Activated CD4-positive, alpha-beta T cell treated with anti-CD3 and anti-CD28 coated beads, Interleukin-2, amount 50 U/mL, for 1 hour (primary cell): ENCODE measurements around the gene AMN.
"Not testable (repeated sequence)": the region's sequence is repeated elsewhere in the genome, so short reads cannot be mapped to it uniquely, and the experiment has no call there.

Experiments
- DNase-seq: peaks from one replicate; pipeline ENCODE4 v3.0.0-alpha.2; 2020

The AMN gene

DNA sequence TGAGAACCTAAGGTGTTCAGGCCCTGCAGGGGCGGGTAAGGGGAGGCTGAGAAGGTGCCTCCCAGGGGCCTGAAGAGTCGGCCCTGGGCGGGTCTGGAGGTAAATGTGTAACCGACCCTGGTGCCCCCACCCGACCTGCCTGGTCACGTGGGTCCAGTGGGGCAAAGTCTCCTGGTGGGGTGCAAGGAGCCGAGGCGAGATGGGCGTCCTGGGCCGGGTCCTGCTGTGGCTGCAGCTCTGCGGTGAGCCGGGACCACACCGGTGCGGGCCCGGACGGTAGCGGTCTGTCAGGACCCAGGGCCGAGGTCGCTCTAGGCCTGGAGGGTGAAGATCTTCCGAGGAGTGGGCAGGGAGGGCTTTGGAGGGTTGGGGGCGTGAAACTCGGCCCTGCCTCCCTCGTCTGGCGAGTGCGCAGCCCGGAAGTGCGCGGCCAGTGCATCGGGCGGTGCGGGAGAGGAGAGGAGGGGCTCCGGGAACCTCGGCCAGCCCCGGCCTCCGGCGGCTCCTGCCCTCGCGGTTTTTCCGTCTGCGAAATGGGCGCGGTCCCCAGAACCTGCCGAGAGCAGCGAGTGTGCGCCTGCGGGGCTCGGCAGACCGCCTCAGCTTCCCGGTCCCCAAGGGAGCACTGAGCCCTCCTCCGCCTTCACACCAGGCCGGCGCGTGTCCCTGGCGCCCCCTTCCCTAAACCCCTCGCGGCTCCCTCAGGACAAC is at the start of gene AMN:
Gene AMN, plus strand, starts transcription at position 174 of the 711 bp plus-strand sequence. Its CDS starts 26 bp downstream, at position 200.
- no peak for DNase-seq

DNA sequence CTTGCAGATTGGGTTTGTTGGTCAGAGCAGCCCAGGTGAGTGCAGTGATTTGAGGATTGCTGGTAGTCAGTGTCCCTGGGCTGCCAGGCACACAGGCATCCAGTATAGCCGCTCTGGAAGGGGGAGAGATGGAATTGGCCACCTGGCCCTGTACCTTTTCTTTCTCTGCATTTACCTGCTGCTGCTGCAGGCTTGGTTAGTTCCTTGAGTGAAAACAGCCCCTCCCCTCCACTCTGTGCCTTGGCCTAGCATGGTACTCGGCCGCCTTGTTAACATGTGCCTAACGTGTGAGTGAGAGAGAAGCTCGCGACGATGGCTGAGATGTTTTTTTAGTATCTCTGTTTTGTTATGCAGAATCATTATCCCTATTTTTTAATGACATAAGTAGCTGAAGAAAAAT is 49.3 kb upstream of the AMN start:
- DNase-seq, result no peak

DNA sequence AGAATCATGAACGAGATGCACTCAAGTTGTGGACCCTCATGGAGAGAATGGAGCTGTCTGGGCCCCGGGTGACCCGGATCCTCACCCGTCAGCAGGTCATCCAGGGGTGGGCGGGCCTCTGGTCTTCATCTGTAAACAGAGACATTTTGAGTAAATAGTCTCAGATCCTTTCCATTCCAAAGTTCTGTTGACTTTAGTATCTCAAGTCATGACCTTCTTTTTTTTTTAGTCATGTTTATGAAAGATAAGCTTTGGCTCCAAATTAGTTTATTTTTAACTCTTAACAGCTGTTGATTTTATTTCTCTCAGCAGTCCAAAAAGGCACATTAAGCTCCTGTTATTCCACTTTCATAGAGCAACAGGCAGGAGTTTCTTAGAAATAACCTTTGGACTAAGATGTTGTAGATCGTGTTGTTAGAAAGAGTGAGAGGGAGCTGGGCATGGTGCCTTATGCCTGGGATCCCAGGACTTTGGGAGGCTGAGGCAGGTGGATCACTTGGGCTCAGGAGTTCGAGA is 48.9 kb upstream of the AMN start:
- no peak for DNase-seq

DNA sequence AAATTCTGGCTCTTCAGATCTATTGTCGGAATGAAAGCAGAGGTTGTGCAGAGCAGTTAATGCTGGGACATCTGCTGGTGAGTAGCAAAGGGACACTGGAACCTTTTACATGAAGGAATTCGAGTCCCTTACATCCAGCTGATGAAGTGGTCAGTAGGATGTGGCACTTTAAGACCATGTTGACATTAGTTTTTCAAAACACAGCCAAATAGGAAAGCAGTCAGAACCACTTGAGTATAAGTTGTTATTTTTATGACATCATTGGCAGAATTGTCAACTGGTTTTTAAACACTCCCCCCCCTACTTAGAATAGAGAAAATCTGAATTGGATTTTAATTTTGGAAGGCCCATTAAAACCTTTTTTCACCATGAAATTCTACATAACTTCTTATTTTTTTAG is 46.8 kb upstream of the AMN start:
- no peak for DNase-seq

DNA sequence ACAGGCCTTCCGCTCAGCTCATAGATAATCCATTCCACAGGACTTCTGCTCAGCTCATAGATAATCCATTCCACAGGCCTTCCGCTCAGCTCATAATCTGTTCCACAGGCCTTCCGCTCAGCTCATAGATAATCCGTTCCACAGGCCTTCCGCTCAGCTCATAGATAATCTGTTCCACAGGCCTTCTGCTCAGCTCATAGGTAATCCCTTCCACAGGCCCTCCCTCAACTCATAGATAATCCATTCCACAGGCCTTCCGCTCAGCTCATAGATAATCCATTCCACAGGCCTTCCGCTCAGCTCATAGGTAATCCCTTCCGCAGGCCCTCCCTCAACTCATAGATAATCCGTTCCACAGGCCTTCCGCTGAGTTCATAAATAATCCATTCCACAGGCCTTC is 45.0 kb upstream of the AMN start:
- DNase-seq, result not testable (repeated sequence)

DNA sequence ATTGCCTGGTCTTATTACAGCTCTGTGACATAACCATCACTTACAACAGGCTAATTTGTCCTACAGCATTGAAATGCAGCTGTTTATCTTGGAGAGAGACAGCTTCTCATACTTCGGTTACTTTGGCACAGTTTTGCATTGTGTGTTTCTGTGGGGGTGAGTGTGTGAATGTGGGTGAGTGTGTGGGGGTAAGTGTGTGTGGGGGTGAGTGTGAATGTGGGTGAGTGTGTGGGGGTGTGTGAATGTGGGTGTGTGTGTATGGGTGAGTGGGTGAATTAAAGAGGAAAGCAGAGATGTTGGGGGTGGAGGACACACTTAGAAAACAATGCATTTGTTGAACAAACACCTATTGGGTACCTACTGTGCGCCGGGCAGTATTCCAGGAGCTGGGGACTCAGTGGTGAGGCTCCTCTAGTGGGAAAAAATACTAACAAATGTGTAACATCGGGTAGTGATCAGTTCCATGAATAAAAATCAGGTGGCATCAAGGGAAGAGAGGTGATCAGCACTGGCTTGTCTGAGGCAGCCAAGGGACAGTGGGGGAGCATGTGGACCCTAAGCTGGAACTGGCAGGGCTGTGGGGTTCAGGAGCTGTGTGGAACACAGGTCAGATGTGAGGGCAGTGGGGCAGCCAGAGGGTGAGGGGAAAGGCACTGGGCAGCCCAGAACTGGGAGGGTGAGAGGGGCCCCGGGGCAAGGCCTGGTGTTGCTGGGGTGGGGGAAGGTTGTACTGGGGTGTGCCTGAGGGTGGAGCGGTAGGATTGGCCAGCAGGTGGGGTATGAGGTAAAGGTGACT is 44.1 kb upstream of the AMN start:
- DNase-seq, result no peak

DNA sequence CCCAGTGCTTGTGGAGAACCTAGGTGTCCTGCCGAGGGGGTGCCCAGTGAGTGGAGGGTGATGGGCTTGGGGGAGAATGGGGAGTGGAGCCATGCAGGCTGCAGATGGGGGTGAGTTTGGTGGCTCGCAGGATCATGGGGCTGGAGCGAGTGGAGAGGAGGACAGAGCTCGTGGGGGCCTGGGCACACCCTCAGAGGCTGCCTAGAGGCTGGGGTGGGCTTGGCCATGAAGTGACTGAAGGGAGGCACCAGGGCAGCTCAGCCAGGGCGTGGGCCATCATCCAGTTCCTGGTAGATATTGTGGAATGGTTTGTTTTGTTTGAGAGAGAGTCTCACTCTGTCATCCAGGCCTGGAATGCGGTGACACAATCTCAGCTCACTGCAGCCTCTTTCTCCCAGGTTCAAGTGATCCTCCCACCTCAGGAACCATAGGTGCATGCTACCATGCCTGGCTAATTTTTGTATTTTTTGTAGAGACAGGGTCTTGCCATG is 43.4 kb upstream of the AMN start:
- no peak for DNase-seq

DNA sequence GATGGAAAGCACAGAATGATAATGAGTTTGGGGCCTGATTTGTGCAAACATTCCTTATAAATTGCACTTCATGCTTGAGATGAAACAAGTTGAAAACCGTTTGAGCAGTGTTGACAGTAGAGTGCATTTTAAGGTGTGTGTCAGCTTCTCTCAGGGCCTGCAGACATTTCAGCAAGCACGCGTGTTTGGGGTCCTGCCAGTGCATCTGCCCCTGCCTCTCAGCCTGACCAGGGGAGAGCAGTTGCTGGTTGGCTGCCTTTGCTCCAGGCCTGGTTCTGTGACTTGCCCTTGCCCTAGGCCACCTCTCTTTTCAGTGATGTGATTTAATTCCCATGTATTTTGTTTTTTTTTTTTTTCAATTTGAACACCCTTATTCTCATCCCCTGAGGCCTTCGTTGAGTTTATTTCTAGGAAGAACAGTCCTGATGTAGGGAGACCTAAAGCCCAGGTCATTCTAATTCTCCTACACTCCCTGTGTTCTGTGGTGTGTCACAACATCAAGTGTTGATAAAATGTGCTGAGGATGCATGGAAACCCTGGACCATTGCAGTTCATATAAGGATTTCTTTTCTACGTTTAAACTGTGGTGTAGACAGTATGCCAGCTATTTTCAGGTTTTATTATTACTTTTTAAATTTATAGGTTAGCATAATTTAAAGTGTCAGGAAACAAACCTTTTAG is 40.1 kb upstream of the AMN start:
- no peak for DNase-seq

DNA sequence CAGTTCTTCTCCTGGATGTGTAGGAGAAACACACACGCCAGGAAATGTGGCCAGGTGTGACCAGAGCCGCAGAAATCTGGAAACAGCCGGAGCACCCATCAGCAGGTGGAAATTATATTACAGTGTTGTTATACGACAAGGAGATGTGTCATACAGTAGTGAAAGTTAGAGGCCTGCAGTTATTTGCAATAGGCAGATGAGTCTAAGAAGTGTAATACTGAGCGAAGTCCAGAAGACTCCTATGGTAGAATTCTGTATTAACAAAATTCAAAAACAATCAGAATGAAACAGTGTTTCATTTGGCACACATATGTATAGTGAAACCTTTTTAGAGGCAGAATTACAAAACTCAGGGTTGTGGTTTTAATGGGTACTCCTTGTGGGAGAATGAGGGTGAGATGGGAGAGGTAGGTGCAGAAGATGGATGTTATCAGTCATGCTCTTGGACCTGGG is 39.3 kb upstream of the AMN start:
- DNase-seq, result no peak

DNA sequence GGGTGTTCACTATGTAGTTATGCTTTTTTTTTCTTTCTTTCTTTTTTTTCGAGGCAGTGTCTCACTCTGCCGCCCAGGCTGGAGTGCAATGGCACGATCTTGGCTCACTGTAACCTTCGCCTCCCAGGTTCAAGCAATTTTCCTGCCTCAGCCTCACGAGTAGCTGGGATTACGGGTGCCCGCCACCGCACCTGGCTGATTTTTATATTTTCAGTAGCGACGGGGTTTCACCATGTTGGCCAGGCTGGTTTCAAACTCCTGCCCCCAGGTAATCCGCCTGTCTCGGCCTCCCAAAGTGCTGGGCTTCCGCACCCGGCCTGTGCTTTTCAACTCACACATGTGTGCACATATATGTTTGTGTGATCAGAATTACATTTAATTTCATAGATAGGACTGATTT is 38.9 kb upstream of the AMN start:
- no peak for DNase-seq

DNA sequence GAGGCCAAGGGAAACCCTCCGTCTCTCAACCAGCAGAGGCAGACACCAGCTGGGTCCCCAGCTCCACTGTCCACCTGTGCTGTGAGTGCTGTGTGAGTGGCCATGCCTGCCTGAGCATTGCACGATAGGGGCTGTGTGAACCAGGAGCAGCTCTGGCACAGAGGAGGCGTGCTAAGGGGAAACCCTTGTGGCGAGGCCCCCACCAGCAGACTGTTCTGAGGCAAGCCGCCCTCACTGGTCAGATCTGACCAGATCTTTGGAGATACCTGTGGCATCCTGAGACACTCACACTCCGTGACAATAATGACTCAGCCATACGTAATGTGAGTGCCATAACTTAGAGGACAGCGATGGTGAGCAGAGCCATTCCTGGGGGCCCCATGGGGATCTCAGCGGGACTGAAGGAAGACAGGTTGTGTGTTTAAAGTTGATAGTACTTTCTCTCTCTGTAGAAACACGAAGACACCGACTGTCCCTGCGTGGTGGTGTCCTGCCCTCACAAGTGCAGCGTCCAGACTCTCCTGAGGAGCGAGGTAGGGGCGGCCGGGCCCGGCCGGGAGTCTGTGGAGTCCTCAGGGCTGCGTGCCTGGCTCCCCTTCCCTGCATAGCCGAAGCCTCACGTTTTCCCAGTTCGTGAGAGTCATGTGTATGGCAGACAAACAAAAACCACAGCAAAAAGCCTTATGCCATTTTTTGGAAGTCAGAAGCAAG is 36.6 kb upstream of the AMN start:
- no peak for DNase-seq

DNA sequence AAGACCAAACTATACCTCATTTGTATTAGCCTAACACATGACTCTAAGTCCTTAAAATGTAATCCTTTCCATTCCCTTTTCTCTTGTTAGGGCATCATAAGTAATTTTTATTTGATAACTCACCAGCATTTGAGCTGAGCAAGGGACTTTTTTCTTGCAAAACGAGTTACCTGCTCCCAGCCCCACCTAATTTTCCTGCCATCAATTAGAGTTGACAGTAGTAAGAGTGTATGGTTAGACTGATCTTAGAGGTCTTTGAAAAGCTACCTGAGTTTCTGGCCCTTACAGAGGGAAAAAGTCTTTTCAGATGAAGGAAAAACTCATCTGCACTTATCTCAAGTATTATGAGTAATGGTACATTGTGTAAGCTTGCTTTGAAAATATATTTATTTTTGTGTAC is 33.7 kb upstream of the AMN start:
- no peak for DNase-seq

DNA sequence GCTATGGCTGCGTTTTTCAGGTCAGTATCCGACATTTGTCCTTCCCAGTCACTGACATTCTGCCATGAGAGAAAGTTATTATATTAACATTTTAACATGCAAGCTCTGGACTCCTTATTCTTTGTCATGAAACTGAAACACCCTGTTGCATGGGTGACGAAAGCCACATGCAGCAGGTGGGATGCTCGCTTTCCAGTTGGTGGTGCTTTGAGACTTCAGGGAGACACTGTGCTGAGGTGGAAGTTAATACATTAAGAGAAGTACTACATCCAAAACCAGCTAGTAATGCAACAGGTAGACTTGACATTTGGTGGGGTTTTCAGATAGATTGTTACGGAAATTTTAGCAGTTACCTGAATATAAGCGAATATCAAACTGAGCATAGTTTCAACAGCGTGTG is 32.8 kb upstream of the AMN start:
- DNase-seq, result no peak

DNA sequence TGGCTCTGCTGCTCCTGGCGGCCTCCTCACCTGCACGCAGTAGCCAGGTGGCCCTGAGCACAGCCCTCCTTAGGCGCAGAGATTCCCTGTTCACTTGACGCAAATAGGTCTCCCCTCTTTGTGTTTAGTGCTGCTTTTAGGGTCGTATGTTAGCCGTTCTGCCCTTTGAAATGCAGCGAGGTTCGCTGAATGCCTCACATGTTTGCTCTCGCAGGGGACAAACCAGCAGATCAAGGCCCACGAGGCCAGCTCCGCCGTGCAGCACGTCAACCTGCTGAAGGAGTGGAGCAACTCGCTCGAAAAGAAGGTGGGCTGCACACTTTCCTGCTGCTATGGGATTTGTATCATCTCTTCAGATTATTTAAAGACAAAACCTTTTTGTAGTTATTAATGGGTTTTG is 31.4 kb upstream of the AMN start:
- no peak for DNase-seq

DNA sequence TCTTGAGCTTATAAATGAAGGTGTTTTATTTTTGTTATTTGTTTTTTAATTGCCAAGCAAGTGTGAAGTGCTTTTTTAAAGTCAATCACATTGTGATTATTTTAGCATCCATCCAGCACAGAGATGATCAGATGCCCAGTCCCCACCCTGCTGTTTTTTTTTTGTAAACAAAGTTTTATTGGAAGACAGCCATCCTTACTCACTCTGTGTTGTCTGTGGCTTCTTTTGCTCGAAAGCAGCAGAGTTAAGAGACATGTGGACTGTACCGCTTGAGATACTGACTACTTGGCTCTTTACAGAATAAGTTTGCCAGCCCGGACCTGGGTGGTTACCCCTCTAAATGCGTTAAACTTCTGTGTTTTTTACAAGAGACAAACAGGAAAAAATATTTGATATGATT is 30.9 kb upstream of the AMN start:
- DNase-seq, result no peak

DNA sequence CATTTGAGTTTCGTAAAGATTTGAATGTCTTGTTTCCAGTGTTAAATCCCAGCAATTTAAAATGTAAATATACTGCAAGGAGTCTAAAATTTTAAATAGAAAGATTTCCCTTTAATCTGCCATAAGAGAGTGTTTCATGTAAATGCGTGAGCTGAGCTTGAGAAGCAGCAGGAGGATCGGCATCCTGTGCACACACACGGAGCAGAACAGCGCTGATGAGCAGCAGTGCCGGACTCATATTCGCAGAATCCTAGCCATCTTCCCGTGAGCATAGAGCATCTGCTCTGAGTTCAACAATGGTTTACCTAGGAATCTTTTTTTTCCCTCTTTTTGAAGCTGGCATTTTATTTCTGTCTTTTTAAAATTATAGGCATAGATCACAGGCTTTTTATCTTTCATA is 29.8 kb upstream of the AMN start:
- no peak for DNase-seq

DNA sequence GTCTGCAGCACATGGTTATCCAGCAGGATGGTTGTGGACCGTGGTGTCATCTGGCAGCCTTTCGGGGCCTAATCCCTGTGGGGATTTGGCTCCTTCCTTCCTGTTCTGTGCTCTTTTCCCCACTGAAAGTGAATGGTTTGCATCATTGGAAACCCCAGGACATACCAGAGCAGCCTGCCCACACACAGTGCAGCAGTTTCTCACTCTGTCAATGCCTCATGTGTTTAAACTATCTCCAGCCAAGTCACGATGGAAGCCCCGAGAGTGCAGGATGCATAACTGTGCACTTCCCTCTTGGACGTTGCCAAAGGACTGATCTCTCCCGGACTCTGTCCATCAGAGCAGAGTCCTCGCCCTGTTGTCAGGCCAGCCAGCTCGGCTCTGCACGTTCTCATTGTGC is 29.0 kb upstream of the AMN start:
- DNase-seq, result no peak

DNA sequence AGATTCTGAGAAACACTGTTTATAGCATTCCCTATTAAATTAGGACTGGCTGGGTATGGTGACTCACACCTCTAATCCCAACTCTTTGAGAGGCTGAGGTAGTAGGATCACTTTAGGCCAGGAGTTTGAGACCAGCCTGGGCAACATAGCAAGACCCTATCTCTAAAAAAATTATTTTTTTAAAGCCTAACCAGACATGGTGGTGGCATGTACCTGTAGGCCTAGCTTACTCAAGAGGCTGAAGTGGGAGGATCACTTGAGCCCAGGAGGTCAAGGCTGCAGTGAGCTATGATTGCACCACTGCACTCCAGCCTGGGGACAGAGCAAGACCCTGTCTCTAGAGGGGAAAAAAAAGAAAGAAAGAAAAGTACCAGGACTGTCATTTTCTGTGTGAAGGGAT is 25.7 kb upstream of the AMN start:
- DNase-seq, result not testable (repeated sequence)

DNA sequence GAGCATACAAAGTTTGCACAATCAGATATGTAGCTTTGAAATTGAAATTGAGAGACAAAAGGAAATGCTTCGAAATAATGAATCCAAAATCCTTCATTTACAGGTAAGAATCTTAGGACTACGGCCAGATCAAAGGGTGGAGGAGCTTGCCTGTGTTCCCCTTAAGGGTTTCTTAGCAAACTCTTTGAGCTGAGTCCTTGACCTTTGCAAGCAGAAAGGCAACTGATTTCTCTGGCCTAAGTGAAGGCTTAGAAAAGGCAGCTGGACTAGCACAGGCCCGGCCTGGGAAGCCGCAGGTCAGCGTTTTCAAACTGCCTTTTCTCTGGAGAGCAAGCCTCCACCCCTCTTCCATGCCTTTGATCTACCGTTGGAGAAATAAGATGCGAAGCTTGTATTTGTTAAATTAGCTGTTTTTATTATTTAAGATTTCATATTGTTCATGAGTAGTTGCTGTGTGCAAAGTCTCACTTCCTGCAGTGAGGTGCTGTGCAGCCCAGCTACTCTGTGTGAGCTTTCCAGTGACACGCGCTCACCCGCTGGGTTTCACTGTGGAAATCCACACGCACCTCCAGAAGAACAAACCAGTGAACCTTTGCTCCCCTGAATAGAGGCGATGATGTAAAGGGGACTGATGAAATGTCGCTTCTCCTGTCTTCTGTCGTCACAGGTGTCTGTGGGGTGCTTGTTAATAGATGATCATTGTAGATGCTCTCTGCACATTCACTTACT is 25.0 kb upstream of the AMN start:
- no peak for DNase-seq

DNA sequence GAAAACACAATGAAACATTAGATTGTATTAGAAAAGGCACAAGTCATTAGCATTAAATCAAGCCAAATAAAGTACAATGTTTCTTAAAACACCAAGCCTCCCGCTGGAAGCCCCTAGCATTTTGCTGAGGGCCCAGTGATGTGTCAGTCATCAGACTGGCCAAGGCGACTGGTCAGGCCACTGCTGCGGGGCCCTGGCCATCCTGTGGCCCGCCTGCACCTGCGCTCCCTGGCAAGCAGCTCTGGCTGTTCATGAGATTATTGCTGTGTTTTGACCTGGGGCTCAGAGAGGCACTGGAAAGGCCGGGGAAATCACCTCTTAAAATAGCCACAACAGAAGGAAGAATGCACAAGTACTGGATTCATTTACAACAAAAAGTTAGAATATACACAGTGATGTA is 24.2 kb upstream of the AMN start:
- no peak for DNase-seq

DNA sequence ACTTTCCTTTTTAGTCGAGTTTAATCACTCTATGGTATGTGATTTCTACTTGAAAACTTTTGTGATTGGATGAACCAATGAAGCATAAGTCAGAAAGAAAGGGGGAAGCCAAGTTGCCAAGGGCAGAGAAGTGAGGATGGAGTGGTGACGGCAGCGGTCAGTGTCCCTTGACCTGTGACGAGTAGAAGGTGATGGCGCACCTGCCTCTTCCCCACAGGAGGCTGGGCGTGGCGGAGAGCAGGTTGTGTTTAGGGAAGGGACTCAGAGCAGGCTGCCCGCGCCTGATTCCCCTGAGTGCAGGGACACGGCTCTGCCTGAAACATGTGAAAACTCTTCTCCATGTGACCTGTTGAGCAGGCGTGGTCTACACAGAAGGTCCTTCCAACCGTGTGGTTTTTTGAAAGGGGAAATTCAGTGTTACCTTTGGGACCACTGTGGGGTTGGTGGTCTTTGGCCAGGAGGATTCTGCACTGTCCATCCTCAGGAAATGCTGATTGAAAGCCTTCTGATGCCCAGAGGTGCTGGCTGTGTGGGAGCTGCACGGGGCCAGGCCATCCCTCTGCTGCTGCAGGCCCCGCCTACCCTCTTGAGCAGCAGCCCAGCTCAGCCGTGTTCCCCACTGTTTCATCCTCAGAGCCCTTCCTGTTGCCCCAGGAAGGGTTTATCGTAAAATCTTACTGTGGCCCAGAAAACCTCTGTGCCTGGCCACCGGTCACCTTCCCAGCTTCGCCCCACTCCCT is 23.5 kb upstream of the AMN start:
- no peak for DNase-seq
